ENCODE data around the gene BAHCC1. TPM values are rescaled to one million over a fixed set of nuclear protein-coding genes. Genes with fewer than 3 reads are reported as not detected.
"Not testable (repeated sequence)": the region's sequence is repeated elsewhere in the genome, so short reads cannot be mapped to it uniquely, and the experiment has no call there.

The BAHCC1 gene
- total and polyA plus RNA-seq, 2 donors (not counting 1 experiment from before 2014, with no cell fraction given), result 1.8 to 7.3 TPM

DNA sequence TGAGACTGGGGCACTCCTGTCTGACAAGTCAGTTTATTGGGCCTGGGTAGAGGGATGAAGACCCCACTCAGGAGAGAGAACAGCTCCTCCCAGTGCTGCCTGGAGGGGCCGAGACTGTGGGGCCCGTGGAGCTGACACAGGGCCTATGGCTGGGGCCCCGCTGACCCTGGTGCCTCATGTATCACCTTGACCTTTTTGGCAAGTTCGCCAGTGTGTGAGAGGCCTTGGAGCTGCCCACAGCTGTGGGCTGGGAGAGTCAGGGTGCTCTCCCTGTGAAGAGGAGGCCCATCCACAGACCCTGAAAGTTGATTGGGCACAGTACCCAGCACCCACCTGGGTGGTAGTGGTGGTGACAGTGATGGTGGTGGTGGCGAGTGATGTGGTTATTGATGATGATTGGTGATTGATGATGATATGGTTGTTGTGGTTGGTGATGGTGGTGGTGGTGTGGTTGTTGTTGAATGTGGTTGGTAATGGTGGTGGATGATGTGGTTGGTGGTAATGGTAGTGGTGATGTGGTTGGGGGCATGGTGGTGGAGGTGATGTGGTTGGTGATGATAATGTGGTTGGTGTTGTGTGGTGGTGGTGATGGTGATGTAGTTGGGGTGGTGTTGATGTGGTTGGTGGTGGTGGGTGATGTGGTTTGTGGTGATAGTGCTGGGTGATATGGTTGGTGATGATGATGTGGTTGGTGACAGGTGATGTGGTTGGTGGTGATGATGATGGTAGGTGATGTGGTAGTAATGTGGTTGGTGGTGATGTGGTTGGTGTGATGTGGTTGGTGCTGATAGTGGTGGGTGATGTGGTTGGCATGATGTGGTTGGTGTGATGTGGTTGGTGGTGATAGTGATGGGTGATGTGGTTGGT is 29.1 kb downstream of the BAHCC1 start:
- Histone ChIP-seq H2AFZ (ENCODE audit: low read length) (no peak overlapping the region), H3K9me3 (ENCODE audit: control insufficient read depth, insufficient read depth, low read depth, low read length) (no peaks in the 10 kb centered on the region), H3K4me3 (replicated peaks in 1 of 4; ENCODE audit: control extremely low read depth in 1 of 4, insufficient read depth in 1 of 4, low read depth in 3 of 4, low read length in 4 of 4) (no peak overlapping the region), H3K4me2 (ENCODE audit: extremely low read depth, insufficient read depth, low read length) (no peak overlapping the region), H3K9ac (ENCODE audit: insufficient read depth, low read length) (no peak overlapping the region), H4K20me1 (ENCODE audit: control insufficient read depth, extremely low read depth, insufficient read depth, low read length) (no peaks in the 10 kb centered on the region), H3K27me3 (ENCODE audit: control insufficient read depth, insufficient read depth, low read length) (no peaks in the 10 kb centered on the region), H3K27ac (ENCODE audit: insufficient read depth, low read length) (no peak overlapping the region), H3K79me2 (ENCODE audit: control insufficient read depth, insufficient read depth, low read length) (peaks cover 8% of the 10 kb centered on the region), H3K4me1 (ENCODE audit: control insufficient read depth, extremely low read depth, insufficient read depth, low read length) (peaks cover 43% of the 10 kb centered on the region), H3K36me3 (ENCODE audit: control insufficient read depth, insufficient read depth, low read length) (no peaks in the 10 kb centered on the region)
- DNase-seq (ENCODE audit: low read depth in 2 of 2), result no peak
- TF ChIP-seq EZH2 (IDR thresholded peaks at IDR 0.05; ENCODE audit: low read length, missing control alignments), result no peak
- TF ChIP-seq, protein P1, sequence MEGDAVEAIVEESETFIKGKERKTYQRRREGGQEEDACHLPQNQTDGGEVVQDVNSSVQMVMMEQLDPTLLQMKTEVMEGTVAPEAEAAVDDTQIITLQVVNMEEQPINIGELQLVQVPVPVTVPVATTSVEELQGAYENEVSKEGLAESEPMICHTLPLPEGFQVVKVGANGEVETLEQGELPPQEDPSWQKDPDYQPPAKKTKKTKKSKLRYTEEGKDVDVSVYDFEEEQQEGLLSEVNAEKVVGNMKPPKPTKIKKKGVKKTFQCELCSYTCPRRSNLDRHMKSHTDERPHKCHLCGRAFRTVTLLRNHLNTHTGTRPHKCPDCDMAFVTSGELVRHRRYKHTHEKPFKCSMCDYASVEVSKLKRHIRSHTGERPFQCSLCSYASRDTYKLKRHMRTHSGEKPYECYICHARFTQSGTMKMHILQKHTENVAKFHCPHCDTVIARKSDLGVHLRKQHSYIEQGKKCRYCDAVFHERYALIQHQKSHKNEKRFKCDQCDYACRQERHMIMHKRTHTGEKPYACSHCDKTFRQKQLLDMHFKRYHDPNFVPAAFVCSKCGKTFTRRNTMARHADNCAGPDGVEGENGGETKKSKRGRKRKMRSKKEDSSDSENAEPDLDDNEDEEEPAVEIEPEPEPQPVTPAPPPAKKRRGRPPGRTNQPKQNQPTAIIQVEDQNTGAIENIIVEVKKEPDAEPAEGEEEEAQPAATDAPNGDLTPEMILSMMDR (conservative IDR thresholded peaks at IDR 0.05 in 1 of 2, IDR thresholded peaks at IDR 0.05 in 1 of 2; ENCODE audit: low read depth in 1 of 2, low read length in 2 of 2), result no peak

DNA sequence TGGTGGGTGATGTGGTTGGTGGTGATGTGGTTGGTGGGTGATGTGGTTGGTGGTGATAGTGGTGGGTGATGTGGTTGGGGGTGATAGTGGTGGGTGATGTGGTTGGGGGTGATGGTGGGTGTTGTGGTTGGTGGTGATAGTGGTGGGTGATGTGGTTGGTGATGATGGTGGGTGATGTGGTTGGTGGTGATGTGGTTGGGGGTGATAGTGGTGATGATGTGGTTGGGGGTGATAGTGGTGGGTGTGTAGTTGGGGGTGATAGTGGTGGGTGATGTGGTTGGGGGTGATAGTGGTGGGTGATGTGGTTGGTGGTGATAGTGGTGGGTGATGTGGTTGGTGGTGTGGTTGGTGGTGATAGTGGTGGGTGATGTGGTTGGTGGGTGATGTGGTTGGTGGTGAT is 29.8 kb downstream of the BAHCC1 start:
- not testable (repeated sequence) for DNase-seq (ENCODE audit: low read depth in 2 of 2); H3K27ac ChIP-seq (ENCODE audit: insufficient read depth, low read length); H2AFZ ChIP-seq (ENCODE audit: low read length); H3K4me3 ChIP-seq (replicated peaks in 1 of 4; ENCODE audit: control extremely low read depth in 1 of 4, insufficient read depth in 1 of 4, low read depth in 3 of 4, low read length in 4 of 4); H3K36me3 ChIP-seq (ENCODE audit: control insufficient read depth, insufficient read depth, low read length); H3K4me2 ChIP-seq (ENCODE audit: extremely low read depth, insufficient read depth, low read length); H3K79me2 ChIP-seq (ENCODE audit: control insufficient read depth, insufficient read depth, low read length); H3K9me3 ChIP-seq (ENCODE audit: control insufficient read depth, insufficient read depth, low read depth, low read length); H3K27me3 ChIP-seq (ENCODE audit: control insufficient read depth, insufficient read depth, low read length); H4K20me1 ChIP-seq (ENCODE audit: control insufficient read depth, extremely low read depth, insufficient read depth, low read length); H3K9ac ChIP-seq (ENCODE audit: insufficient read depth, low read length)
- H3K4me1 ChIP-seq (ENCODE audit: control insufficient read depth, extremely low read depth, insufficient read depth, low read length), result peaks cover 43% of the 10 kb centered on the region

DNA sequence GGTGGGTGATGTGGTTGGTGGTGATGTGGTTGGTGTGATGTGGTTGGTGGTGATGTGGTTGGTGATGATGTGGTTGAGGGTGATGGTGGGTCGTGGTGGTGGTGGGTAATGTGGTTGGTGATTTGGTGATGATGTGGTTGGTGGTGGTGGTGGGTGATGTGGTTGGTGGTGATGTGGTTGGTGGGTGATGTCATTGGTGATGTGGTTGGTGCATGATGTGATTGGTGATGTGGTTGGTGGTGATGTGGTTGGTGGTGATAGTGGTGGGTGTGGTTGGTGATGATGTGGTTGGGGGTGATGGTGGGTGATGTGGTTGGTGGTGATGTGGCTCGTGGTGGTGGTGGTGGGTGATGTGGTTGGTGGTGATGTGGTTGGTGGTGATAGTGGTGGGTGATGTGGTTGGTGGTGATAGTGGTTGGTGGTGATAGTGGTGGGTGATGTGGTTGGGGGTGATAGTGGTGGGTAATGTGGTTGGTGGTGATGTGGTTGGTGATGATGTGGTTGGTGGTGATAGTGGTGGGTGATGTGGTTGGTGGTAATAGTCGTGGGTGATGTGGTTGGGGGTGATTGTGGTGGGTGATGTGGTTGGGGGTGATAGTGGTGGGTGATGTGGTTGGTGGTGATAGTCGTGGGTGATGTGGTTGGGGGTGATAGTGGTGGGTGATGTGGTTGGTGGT is 30.6 kb downstream of the BAHCC1 start:
- H3K9me3 ChIP-seq (ENCODE audit: control insufficient read depth, insufficient read depth, low read depth, low read length); H2AFZ ChIP-seq (ENCODE audit: low read length); H3K4me3 ChIP-seq (replicated peaks in 1 of 4; ENCODE audit: control extremely low read depth in 1 of 4, insufficient read depth in 1 of 4, low read depth in 3 of 4, low read length in 4 of 4); H4K20me1 ChIP-seq (ENCODE audit: control insufficient read depth, extremely low read depth, insufficient read depth, low read length); H3K4me2 ChIP-seq (ENCODE audit: extremely low read depth, insufficient read depth, low read length); H3K27ac ChIP-seq (ENCODE audit: insufficient read depth, low read length); H3K36me3 ChIP-seq (ENCODE audit: control insufficient read depth, insufficient read depth, low read length); H3K9ac ChIP-seq (ENCODE audit: insufficient read depth, low read length); DNase-seq (ENCODE audit: low read depth in 2 of 2); H3K27me3 ChIP-seq (ENCODE audit: control insufficient read depth, insufficient read depth, low read length); H3K79me2 ChIP-seq (ENCODE audit: control insufficient read depth, insufficient read depth, low read length): not testable (repeated sequence)
- peaks cover 35% of the 10 kb centered on the region for H3K4me1 ChIP-seq (ENCODE audit: control insufficient read depth, extremely low read depth, insufficient read depth, low read length)
